Right renal cortex interstitium (tissue), 3 donors: ENCODE measurements around the gene SLC16A1. TPM values are rescaled to one million over a fixed set of nuclear protein-coding genes. Genes with fewer than 3 reads are reported as not detected.
"Not testable (repeated sequence)": the region's sequence is repeated elsewhere in the genome, so short reads cannot be mapped to it uniquely, and the experiment has no call there.

Experiments used
- DNase-seq, 3 donors: peaks; one replicate each; pipeline ENCODE4 v3.0.0-alpha.2; 2013; ENCODE audit warnings: low read depth in 3 of 3, low spot score in 2 of 3
- polyA plus RNA-seq, 3 donors: library from polyadenylated mRNA; unstranded; fragments of 120-200 nt; gene quantifications; one replicate each; pipeline ENCODE4 v1.2.1, GENCODE V29; 2013; ENCODE audit not compliant: insufficient read length in 3 of 3

The SLC16A1 gene
- polyA plus RNA-seq, 3 donors, result 57.2 to 60.5 (median 59.9) TPM

- DNase-seq, result no peak
Measured at GRCh38 chr1:112888630-112889029, 67.4 kb downstream of the SLC16A1 start.

DNA sequence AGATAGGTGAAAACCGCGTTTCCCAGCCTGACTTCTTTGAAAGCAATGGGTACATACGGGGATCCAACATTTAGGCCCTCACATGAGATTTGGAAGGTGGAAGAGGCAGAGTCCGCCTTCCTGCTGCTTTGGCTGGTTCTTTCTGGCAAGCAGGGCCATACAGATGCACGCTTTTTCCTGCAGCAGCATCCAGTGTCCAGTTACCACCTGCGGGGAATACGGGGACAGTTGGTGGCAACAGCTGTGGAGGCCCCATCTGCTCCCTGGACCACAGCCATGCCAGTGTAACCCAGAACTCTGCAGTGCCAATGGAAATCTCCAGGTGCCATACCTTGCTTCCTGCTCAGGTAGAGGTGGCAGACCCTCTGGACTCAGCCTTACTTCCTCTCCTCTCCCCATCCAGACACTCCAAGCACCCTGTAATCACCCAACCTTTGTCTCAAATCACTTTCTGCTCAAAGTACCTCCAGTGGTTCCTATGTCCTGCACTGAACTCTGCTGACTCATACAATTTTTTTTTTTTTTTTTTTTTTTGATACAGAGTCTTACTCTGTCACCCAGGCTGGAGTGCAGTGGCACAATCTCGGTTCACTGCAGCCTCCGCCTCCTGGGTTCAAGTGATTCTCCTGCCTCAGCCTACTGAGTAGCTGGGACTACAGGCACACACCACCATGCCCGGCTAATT, 68.3 kb downstream of the SLC16A1 start:
- DNase-seq, result no peak

- not testable (repeated sequence) for DNase-seq
Measured at GRCh38 chr1:112884996-112885395, 71.0 kb downstream of the SLC16A1 start.

- DNase-seq, result no peak
Measured at GRCh38 chr1:112882271-112882744, 73.7 kb downstream of the SLC16A1 start.

DNA sequence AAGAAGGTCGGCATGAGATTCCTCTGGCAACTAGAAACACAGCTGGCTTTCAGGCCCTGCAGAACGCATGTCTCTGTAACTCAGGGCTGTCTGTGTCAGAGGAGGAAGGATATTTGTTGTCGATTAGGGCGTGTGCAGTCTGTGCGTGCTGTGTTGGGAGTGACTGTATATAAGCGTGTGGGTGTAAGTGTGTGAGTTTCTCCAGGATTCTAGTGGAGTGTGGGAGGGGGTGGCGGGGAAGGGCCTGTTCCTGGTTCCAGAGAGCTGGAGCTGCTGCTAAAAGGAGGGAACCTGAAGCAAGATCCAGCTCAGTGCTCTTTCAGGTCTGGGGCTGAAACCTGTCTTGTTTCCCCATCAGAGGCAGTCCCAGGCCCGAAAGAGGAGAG, 74.3 kb downstream of the SLC16A1 start:
- no peak for DNase-seq

DNA sequence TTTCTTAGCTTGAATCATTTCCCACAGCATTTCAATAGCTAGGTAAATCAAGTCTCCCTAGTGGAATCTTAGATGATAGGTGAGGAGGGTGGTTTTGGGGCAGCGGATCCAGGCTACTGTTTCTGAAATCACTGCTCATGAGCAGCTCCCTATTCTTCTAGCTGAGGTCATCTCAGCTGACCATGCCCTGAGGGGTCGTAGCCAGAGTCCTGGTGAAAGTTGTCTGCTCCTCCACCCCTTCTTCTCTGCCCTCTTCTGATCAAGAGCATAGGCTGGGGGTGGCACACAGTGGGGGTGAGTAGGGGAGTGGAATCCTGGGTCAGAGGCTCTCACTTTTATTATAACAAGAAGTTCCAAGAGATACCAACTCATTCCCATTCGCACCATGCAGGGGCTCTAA, 76.2 kb downstream of the SLC16A1 start:
- no peak for DNase-seq

GRCh38 chr1:112878321-112878720, 77.7 kb downstream of the SLC16A1 start:
- DNase-seq, result no peak

GRCh38 chr1:112877750-112878149, 78.2 kb downstream of the SLC16A1 start:
- no peak for DNase-seq

DNA sequence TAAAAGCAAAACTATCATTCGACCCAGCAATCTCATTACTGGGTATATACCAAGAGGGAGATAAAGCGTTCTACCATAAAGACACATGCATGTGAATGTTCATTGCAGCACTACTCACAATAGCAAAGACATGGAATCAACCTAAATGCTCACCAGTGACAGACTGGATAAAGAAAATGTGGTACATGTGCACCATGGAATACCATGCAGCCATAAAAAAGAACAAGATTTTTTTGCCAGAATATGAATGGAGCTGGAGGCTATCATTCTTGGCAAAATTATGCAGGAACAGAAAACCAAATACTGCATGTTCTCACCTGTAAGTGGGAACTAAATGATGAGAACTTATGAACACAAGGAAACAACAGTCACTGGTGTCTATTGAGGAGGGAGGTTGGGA, 79.7 kb downstream of the SLC16A1 start:
- DNase-seq, result no peak

GRCh38 chr1:112872551-112872962, 83.4 kb downstream of the SLC16A1 start:
- no peak for DNase-seq

DNA sequence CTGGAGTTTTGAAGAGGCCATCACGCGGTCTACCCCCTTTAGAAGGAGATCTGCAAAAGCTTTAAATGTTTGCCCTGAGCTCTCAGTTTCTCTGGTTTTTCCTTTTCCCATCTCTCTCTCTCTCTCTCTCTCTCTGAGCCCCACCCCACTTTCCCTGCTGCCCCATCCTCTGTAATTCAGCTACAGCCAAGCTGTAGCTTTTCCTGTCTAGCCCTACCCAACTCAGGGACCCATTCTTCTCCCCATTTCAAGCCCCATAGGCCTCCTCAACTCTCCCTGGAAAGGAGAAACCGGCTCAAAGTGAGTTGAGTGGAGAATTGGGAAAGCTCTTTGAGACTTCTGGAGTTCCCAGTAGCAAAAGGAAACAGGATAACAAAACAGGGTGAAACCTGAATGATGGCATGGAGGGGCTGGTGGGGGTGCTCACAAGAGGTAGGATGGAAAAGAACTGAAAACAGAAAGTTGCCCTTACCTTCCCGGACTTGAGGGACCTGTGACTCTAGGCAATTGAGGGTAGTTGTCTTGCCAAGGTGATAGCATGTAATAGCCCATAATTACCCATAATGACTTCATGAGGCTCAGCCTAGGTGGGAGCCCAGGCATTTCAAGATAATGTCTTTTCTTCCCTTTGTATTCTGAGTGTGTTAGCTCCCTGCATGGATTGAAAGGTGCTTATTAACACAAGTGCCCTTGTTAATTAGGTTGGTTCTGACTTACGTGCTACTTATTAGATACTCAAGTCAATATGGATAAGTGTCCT, 84.9 kb downstream of the SLC16A1 start:
- no peak for DNase-seq

GRCh38 chr1:112869895-112870294, 86.1 kb downstream of the SLC16A1 start:
- no peak for DNase-seq

GRCh38 chr1:112868191-112868590, 87.8 kb downstream of the SLC16A1 start:
- no peak for DNase-seq

GRCh38 chr1:112866981-112867380, 89.0 kb downstream of the SLC16A1 start:
- no peak for DNase-seq

DNA sequence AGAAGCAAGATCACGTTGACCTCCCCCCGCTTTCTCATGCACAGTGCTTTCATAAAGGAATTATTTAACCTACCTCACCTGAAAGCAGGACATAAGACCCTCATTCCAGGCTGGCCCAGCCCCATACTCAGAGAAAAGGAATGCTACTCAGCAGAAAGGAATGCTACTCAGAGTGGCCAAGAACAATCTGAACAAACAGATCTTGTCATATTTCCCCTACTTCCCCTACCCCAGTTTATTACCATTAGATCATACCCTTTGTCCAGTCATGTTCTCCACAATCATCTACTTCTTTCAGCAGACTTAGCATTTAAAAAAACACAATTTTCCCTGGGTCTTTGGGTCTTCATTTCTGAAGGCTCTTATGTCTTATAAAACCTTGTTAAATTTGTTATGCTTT, 89.8 kb downstream of the SLC16A1 start:
- DNase-seq, result no peak

DNA sequence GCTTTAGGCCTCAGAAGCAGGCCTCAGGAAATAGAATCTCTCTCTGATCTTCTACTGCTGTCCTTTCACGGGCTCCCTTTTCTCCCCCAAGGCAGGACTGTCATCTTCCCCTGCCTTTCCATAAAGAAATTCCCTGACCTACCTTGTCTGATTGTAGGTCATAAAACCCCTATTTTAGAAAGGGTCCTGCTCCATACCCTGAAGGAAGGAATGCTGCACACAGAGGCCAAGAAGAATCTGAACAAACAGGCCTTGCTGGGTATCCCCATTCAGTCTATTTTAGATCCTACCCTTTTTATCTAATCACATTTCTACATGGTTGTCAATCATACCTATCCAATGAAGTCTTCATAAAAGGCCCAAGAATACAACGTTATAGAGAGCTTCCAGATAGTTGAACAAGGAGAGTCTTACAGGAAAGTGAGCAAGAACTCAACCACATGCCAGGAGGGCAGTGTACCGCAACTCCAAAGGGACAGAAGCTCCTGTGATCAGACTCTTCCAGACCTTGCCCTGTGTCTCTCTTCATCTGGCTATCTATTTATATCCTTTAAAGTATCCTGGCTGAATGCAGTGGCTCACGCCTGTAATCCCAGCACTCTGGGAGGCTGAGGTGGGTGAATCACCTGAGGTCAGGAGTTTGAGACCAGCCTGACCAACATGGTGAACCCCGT, 93.1 kb downstream of the SLC16A1 start:
- DNase-seq, result no peak

Other genes starting within 250 kb of the SLC16A1 start
- 100 to 1,000 TPM; 206 to 239 (median 228) TPM for gene RHOC, start 249.1 kb downstream of the SLC16A1 start, polyA plus RNA-seq
- 1 to 10 TPM in 1 of 3 donors, under 1 TPM in 2; 0.71 to 1.1 (median 0.93) TPM for gene PPM1J, start 240.9 kb downstream of the SLC16A1 start, polyA plus RNA-seq
- gene LRIG2, start 117.0 kb upstream of the SLC16A1 start, polyA plus RNA-seq, result 10 to 100 TPM; 14.4 to 16.8 (median 16.0) TPM